Middle frontal gyrus (tissue), 1 donor: Measurements from ENCODE around the gene BORCS8.
"Not testable (repeated sequence)": the region's sequence is repeated elsewhere in the genome, so short reads cannot be mapped to it uniquely, and the experiment has no call there.

Experiments
- DNase-seq: peaks from one replicate; pipeline ENCODE4 v3.0.0-alpha.2; 2015; ENCODE audit warnings: low spot score; ENCODE audit errors: extremely low spot score

BORCS8 gene

GRCh38 chr19:19151418-19151817, 40.5 kb downstream of the BORCS8 start:
- DNase-seq, result no peak

- DNase-seq, result no peak
These were observed 42.5 kb downstream of the BORCS8 start for GRCh38 chr19:19149435-19149834.

GRCh38 chr19:19148504-19148903, 43.4 kb downstream of the BORCS8 start:
- DNase-seq, result not testable (repeated sequence)

- no peak for DNase-seq
These were observed 44.6 kb downstream of the BORCS8 start for GRCh38 chr19:19147344-19147743.

GRCh38 chr19:19146865-19147264, 45.1 kb downstream of the BORCS8 start:
- no peak for DNase-seq

- peak; percentile 58 for DNase-seq
These were observed 46.0 kb downstream of the BORCS8 start for GRCh38 chr19:19145684-19146608.

GRCh38 chr19:19145281-19145680, 46.7 kb downstream of the BORCS8 start:
- no peak for DNase-seq

GRCh38 chr19:19142347-19142746, 49.6 kb downstream of the BORCS8 start:
- DNase-seq, result no peak

- no peak for DNase-seq
These were observed 51.5 kb downstream of the BORCS8 start for GRCh38 chr19:19140476-19140875.

- DNase-seq, result no peak
These were observed 52.1 kb downstream of the BORCS8 start for GRCh38 chr19:19139876-19140229.

- DNase-seq, result peak; percentile 97
These were observed 53.6 kb downstream of the BORCS8 start, which contains the start of gene TMEM161A for GRCh38 chr19:19138109-19138981. TSS of gene TMEM161A (minus strand) at chr19:19138478. CDS start at chr19:19138428, 50 bp downstream.

- DNase-seq, result no peak
These were observed 54.3 kb downstream of the BORCS8 start for GRCh38 chr19:19137556-19138108.

- not testable (repeated sequence) for DNase-seq
These were observed 56.2 kb downstream of the BORCS8 start for GRCh38 chr19:19135713-19136112.

GRCh38 chr19:19134687-19135158, 57.2 kb downstream of the BORCS8 start:
- DNase-seq, result no peak

GRCh38 chr19:19133985-19134384, 58.0 kb downstream of the BORCS8 start:
- no peak for DNase-seq

GRCh38 chr19:19132912-19133311, 59.0 kb downstream of the BORCS8 start:
- DNase-seq, result no peak

- no peak for DNase-seq
These were observed 60.0 kb downstream of the BORCS8 start for GRCh38 chr19:19131989-19132388.
